GM04504 (cell line): ENCODE measurements around the gene CHMP3.
A peak's percentile ranks its signal among the peaks of the same experiment; 100 is the strongest.

Source experiments
- DNase-seq: peaks from one replicate; pipeline ENCODE4 v3.0.0-alpha.2; 2012; ENCODE audit warnings: low read depth

CHMP3 gene

GRCh38 chr2:86466306-86466705, 96.9 kb downstream of the CHMP3 start:
- no peak for DNase-seq

- no peak for DNase-seq
Observed at GRCh38 chr2:86464652-86465051, 98.6 kb downstream of the CHMP3 start.

- no peak for DNase-seq
Observed at GRCh38 chr2:86461042-86461743, 102.0 kb downstream of the CHMP3 start.

DNA sequence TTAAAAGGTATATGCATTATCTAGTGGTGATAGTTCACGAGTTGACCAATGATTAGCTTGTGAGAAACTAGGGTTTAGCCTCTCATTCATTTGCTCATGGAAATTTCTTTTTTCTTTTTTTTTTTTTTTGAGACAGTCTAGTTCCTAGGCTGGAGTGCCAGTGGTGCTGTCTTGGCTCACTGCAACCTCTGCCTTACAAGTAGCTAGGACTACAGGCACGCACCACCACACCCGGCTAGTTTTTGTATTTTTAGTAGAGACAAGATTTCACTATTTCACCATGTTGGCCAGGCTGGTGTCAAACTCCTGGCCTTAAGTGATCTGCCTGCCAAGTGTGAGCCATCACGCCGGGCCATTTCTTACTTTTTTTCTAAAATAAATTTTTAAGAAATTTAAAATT, 108.1 kb downstream of the CHMP3 start:
- no peak for DNase-seq

- no peak for DNase-seq
Observed at GRCh38 chr2:86454238-86454637, 109.0 kb downstream of the CHMP3 start.

GRCh38 chr2:86453836-86454235, 109.4 kb downstream of the CHMP3 start:
- peak; percentile 66 for DNase-seq
